Lung (tissue), 12 donors: ENCODE results near the gene TAPBPL. TPM values are rescaled to one million over a fixed set of nuclear protein-coding genes. Genes with fewer than 3 reads are reported as not detected.

Experiments
- ATAC-seq: fragments of 200-7000 bp; cut with Tn5 transposase; one replicate; pipeline ENCODE4 v1.9.1; 2020; ENCODE audit warnings: moderate number of reproducible peaks; ENCODE audit not compliant: insufficient read depth, low FRiP score
- DNase-seq, 3 donors: peaks; one replicate each; pipeline ENCODE4 v3.0.0-alpha.2; 2013 to 2017
- H3K27ac ChIP-seq, 2 donors: one replicate each; pipeline ENCODE4 v1.5.1; 2013; ENCODE audit warnings: mild to moderate bottlenecking in 2 of 2, moderate library complexity in 2 of 2, control low read depth in 1 of 2, inconsistent platforms in 1 of 2, low read depth in 1 of 2, low read length in 1 of 2
- H3K27me3 ChIP-seq, 3 donors: one replicate each; pipeline ENCODE4 v1.5.1; 2013; ENCODE audit warnings: low read length in 2 of 3; ENCODE audit not compliant: control insufficient read depth in 3 of 3, insufficient read depth in 3 of 3
- H3K36me3 ChIP-seq, 4 donors: one replicate each; pipeline ENCODE4 v1.5.1; 2013; ENCODE audit warnings: low read length in 4 of 4, mild to moderate bottlenecking in 1 of 4, moderate library complexity in 1 of 4; ENCODE audit not compliant: control insufficient read depth in 4 of 4, insufficient read depth in 4 of 4
- H3K4me1 ChIP-seq, 5 donors: one replicate each; pipeline ENCODE4 v1.5.1; 2013; ENCODE audit warnings: low read length in 5 of 5, mild to moderate bottlenecking in 2 of 5, moderate library complexity in 1 of 5; ENCODE audit not compliant: control insufficient read depth in 5 of 5, insufficient read depth in 5 of 5
- H3K4me3 ChIP-seq: one replicate; pipeline ENCODE4 v1.5.1; 2013; ENCODE audit warnings: mild to moderate bottlenecking, control low read depth, moderate library complexity
- H3K9ac ChIP-seq, 2 donors: one replicate each; pipeline ENCODE4 v1.5.1; 2013; ENCODE audit warnings: low read length in 2 of 2, control low read depth in 1 of 2; ENCODE audit not compliant: insufficient read depth in 1 of 2
- H3K9me3 ChIP-seq, 4 donors: one replicate each; pipeline ENCODE4 v1.5.1; 2013; ENCODE audit warnings: low read length in 3 of 4, mild to moderate bottlenecking in 1 of 4, moderate library complexity in 1 of 4; ENCODE audit not compliant: control insufficient read depth in 4 of 4, insufficient read depth in 3 of 4
- WGBS, 2 donors: extraction: QIAGEN DNeasy Blood & Tissue Kit; methylation state at CpG; one replicate each; pipeline ENCODE4 v1.1.7; 2013; 5-methylcytosine and 5-hydroxymethylcytosine counted together
- polyA plus RNA-seq, 2 donors: library from polyadenylated mRNA; stranded (reverse); fragments of 200-250 nt; gene quantifications; one replicate each; pipeline ENCODE4 v1.2.1, GENCODE V29; 2013
- total RNA-seq, 2 donors: library from RNA; depleted of rRNA in 1 of 2; stranded (reverse); fragments of >200 nt in 1 of 2; gene quantifications; one replicate each; pipeline ENCODE4 v1.2.1, GENCODE V29; 2014 to 2021
- TF ChIP-seq, protein P1 (sequence below): IDR thresholded peaks from 2 replicates; pipeline ENCODE4 v1.5.1; 2012; ENCODE audit warnings: mild to moderate bottlenecking; ENCODE audit errors: control extremely low read depth, extremely low read depth
- donor health status: control.
- donor health status: control.
- donor health status: Bipolar disorder and iron deficiency.
- donor health status: healthy.
- donor health status: DM: yes; HTN: yes; CAD: no.

TAPBPL gene
- total and polyA plus RNA-seq, 4 donors, result 11.2 to 28.2 (median 27.1) TPM

DNA sequence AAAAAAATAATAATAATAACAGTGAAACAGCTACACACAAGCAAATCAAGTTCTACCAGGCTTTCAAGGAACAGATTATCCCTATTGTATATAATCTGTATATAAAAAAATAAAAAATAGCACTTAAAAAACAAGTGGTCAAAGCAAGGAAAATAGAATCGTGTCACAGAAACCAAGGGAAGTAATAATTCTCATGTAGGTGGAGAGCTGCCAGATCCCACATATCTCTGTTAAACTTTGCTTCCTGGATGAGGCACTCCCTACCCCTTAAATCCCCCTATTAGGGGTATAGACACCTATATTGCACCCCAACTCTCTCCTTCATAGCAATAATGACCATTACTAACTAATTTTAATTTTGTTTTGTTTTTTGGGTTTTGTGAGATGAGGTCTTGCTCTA, 11.5 kb upstream of the TAPBPL start:
- TF ChIP-seq, protein P1, sequence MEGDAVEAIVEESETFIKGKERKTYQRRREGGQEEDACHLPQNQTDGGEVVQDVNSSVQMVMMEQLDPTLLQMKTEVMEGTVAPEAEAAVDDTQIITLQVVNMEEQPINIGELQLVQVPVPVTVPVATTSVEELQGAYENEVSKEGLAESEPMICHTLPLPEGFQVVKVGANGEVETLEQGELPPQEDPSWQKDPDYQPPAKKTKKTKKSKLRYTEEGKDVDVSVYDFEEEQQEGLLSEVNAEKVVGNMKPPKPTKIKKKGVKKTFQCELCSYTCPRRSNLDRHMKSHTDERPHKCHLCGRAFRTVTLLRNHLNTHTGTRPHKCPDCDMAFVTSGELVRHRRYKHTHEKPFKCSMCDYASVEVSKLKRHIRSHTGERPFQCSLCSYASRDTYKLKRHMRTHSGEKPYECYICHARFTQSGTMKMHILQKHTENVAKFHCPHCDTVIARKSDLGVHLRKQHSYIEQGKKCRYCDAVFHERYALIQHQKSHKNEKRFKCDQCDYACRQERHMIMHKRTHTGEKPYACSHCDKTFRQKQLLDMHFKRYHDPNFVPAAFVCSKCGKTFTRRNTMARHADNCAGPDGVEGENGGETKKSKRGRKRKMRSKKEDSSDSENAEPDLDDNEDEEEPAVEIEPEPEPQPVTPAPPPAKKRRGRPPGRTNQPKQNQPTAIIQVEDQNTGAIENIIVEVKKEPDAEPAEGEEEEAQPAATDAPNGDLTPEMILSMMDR, result no peak
- WGBS, 2 donors, result 17% methylated on average over 1 of the region's 1 CpG
- H3K36me3 ChIP-seq, result peaks cover 0 to 4% (median under 1%) of the 10 kb centered on the region in 4 donors
- no peak for ATAC-seq
- DNase-seq, result no peak
- no peak overlapping the region for H3K27ac ChIP-seq
- no peak overlapping the region for H3K4me3 ChIP-seq
- H3K9ac ChIP-seq, result no peak overlapping the region
- H3K27me3 ChIP-seq, result no peaks in the 10 kb centered on the region
- no peaks in the 10 kb centered on the region for H3K4me1 ChIP-seq
- no peaks in the 10 kb centered on the region for H3K9me3 ChIP-seq

DNA sequence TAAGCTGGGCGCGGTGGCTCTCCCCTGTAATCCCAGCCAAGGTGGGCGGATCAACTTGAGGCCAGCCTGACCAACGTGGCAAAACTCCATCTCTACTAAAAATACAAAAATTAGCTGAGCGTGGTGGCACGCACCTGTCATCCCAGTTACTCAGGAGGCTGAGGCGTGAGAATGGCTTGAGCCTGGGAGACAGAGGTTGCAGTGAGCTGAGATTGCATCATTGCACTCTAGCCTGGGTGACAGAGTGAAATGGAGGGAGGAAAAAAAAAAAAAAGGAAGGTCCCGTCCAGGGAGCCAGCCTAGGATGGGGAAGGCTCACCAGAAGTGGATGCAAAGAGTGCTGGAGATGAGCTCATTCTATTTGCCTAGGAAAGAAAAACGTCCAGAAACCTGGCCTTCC, 9.0 kb upstream of the TAPBPL start:
- Histone ChIP-seq H3K9me3 (no peaks in the 10 kb centered on the region), H3K27me3 (no peaks in the 10 kb centered on the region), H3K9ac (no peak overlapping the region), H3K36me3 (peaks cover 0 to 7% (median 3%) of the 10 kb centered on the region in 4 donors), H3K27ac (no peak overlapping the region), H3K4me3 (no peak overlapping the region), H3K4me1 (no peaks in the 10 kb centered on the region)
- TF ChIP-seq, protein P1, result no peak
- no peak for DNase-seq
- WGBS, 2 donors, result 79 to 80% methylated on average over 9 of the region's 9 CpGs
- ATAC-seq, result no peak

DNA sequence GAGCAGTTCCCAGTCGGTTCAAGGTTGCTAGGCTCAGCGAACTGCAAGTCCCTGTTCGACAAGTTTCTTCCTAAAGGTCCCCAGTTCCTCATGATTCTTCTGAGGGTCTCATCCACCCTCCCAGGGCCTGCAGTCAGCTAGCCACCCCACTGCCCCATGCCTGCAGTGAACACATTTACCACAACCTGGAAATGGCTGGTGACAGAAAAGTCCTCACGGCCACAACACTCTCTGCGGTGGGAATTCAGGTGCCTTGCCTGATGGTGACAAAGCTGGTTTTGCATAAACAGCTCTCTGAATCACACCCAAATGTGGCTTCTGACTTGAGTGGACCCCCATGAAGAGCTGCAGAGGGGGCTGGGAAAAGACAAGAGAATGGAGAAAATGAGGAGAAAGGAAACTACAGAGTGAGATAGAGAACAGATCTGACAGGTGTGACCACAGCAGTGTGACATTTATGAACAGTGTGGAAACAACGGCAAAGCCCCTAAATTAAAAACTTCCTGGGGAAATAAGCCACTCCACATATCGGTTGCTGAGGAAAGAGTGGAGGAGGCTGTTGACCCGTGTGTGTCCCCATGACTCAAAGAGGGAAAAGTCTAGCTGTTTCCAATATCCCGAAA, 8.4 kb upstream of the TAPBPL start:
- no peak for ATAC-seq
- H3K27ac ChIP-seq, result no peak overlapping the region
- no peak overlapping the region for H3K9ac ChIP-seq
- DNase-seq, result no peak
- TF ChIP-seq, protein P1, result no peak
- WGBS, 2 donors, result 45 to 52% methylated on average over 9 of the region's 9 CpGs
- no peaks in the 10 kb centered on the region for H3K27me3 ChIP-seq
- no peaks in the 10 kb centered on the region for H3K9me3 ChIP-seq
- peaks cover 0 to 9% (median 4%) of the 10 kb centered on the region in 4 donors for H3K36me3 ChIP-seq
- no peaks in the 10 kb centered on the region for H3K4me1 ChIP-seq
- no peak overlapping the region for H3K4me3 ChIP-seq

DNA sequence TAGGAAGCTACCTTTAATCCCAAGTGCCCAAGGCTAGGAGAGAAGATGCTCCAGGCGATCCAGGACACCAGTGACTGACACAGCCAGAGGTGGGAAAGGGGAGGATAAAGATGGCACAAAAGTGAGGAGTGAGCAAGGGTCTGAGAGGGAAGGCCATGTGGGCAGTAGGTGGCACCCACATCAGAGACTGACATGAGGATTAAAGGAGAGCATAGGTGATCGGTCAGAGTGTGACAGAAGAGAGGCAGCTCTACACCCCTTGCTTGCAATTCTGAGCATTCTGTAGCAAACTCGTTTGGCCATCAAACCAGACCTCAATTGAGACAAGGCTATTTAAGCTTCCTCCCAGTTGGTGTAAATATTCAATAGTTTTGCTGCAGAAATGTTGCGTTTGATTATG, 7.8 kb upstream of the TAPBPL start:
- H3K4me1 ChIP-seq, result no peaks in the 10 kb centered on the region
- no peaks in the 10 kb centered on the region for H3K27me3 ChIP-seq
- peaks cover 0 to 9% (median 4%) of the 10 kb centered on the region in 4 donors for H3K36me3 ChIP-seq
- H3K9ac ChIP-seq, result no peak overlapping the region
- TF ChIP-seq, protein P1, result no peak
- H3K4me3 ChIP-seq, result no peak overlapping the region
- no peaks in the 10 kb centered on the region for H3K9me3 ChIP-seq
- no peak overlapping the region for H3K27ac ChIP-seq
- 80 to 86% methylated on average over 4 of the region's 4 CpGs for WGBS, 2 donors
- DNase-seq (no peak), ATAC-seq (no peak)
